ENCODE results near the gene PROX2.

PROX2 gene

DNA sequence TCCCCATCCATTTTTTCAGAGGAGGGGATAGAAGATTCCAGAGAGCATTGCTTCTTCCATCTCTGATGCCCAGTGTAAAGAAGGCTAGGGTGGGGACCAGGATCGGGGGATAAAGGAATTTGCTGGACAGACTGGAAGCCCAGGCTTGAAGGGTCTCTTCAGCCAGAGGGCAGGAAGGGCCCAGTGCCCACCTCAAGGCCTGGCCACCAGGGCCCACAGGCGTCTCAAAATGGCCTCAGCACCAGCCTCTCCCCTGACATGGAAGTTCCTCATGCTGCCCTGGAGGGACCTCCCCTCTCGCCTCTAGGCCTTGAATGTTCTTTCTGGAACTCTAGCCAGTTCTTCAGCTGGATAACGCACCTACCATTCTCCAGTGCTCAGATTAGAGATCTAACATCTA, 44.3 kb upstream of the PROX2 start:
- no peak overlapping the region for H3K4me3 ChIP-seq (ENCODE audit: low read depth, low read length)
- in situ Hi-C loops (cut with HindIII; ENCODE audit: low sequenced_read_pairs): no loop called here
- TF ChIP-seq, protein P1, sequence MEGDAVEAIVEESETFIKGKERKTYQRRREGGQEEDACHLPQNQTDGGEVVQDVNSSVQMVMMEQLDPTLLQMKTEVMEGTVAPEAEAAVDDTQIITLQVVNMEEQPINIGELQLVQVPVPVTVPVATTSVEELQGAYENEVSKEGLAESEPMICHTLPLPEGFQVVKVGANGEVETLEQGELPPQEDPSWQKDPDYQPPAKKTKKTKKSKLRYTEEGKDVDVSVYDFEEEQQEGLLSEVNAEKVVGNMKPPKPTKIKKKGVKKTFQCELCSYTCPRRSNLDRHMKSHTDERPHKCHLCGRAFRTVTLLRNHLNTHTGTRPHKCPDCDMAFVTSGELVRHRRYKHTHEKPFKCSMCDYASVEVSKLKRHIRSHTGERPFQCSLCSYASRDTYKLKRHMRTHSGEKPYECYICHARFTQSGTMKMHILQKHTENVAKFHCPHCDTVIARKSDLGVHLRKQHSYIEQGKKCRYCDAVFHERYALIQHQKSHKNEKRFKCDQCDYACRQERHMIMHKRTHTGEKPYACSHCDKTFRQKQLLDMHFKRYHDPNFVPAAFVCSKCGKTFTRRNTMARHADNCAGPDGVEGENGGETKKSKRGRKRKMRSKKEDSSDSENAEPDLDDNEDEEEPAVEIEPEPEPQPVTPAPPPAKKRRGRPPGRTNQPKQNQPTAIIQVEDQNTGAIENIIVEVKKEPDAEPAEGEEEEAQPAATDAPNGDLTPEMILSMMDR (IDR thresholded peaks at IDR 0.05; ENCODE audit: low read depth, low read length): no peak
- no peak for DNase-seq (ENCODE audit: low read depth, low spot score)

DNA sequence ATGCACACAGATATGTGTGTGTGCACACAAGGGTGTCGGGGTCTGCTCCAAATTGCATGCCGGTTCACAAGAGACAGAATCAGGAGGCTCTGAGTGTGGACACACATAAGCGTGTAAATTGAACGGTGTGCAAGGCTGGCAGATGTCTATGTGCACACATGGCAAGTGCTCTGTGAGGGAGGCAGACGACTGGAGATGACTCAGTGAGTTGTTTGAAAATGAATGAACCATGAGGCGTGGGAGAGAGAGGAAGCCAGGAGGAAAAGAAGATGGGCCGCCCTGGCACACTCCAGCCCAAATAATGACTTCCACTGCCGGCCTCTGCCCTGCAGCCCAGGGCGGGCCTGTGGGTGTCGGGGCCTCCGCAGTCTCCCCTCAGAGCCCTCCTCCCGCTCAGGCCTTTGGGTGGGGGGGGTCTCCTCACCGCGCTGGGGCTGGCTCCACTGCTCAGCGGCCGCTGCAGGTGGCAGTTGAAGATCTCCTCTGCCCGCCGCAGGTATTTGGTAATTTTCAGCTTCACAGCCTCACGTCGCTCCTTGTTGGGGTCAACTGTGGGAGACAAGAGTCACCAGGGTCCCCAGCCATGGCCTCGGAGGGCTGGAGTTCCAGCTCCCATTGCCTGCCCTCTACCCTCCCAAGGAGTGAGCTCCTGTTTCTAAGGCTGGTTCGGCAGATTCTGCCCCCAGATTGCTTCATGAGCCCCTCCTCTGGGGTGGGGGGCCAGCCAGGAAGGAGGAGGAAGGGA, 43.6 kb upstream of the PROX2 start:
- in situ Hi-C loops (cut with HindIII; ENCODE audit: low sequenced_read_pairs): no loop called here

DNA sequence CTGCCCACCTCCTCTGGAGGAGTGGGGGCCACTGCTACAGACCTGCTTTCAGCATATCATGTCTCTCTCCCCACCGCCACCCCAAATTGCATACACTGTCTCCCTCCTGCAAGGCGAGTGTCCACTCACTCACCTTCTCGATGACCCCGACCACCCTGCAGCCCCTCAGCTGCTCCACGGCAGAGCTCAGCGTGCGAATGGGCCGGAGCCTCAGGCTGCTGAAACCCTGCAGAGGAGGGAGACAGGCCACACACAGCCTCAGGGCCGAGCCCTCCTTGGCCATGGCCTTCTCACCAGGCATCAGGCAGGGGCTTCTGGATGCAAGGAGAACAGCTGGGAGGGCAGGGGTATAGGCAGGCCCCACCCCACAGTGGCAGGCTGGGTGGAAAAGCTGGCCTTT, 42.4 kb upstream of the PROX2 start:
- TF ChIP-seq, protein P1 (IDR thresholded peaks at IDR 0.05; ENCODE audit: low read depth, low read length): no peak
- no peak for DNase-seq (ENCODE audit: low read depth, low spot score)
- H3K4me3 ChIP-seq (ENCODE audit: low read depth, low read length): no peak overlapping the region
- in situ Hi-C loops (cut with HindIII; ENCODE audit: low sequenced_read_pairs): no loop called here

More for the DNA sequence above, 43.6 kb upstream of the PROX2 start:
- DNase-seq (ENCODE audit: low read depth, low spot score): no peak
- no peak overlapping the region for H3K4me3 ChIP-seq (ENCODE audit: low read depth, low read length)
- TF ChIP-seq, protein P1 (IDR thresholded peaks at IDR 0.05; ENCODE audit: low read depth, low read length): no peak

DNA sequence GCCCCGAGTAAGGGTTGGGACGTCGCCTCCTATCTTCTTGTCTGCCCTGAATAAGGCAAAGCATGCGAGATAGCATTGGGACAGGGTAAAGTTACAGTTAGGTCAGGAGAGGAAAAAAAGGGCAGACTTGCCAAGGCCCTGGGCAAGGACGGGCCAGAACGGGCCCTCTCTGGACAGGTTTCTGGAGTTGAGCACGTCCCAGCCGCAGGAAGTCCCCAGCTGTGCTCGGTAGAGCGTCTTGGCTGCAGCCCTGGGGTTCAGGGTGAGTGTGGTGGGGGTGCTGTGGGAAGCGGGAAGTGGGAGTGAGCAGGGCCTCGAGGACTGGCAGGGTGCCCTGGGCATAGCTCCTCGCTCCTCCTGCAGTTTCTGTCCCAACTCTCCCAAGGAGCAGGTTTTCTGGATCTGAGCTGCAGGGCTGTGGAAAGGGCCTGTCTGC, 41.7 kb upstream of the PROX2 start:
- in situ Hi-C loops (cut with HindIII; ENCODE audit: low sequenced_read_pairs): no loop called here
- no peak overlapping the region for H3K4me3 ChIP-seq (ENCODE audit: low read depth, low read length)
- TF ChIP-seq, protein P1 (IDR thresholded peaks at IDR 0.05; ENCODE audit: low read depth, low read length): no peak
- no peak for DNase-seq (ENCODE audit: low read depth, low spot score)

DNA sequence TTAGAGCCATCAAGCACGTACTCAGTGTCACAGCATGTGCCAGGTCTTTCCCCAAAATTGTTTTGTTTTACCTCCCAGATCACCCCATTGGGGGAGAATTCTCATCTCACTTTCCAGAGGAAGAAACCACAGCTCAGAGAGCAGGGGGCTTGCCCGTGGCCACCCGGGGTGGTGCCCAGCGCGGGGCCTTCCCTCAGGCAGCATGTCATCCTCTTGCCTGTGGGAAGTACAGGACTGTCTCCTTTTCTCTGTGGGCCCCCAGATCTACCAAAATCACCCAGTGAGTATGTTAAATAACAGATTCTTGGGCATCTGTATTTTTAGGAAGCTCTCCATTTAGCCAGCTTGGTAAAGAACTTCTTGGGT, 41.2 kb upstream of the PROX2 start:
- TF ChIP-seq, protein P1 (IDR thresholded peaks at IDR 0.05; ENCODE audit: low read depth, low read length): no peak
- no peak for DNase-seq (ENCODE audit: low read depth, low spot score)
- in situ Hi-C loops (cut with HindIII; ENCODE audit: low sequenced_read_pairs): no loop called here
- H3K4me3 ChIP-seq (ENCODE audit: low read depth, low read length): no peak overlapping the region

DNA sequence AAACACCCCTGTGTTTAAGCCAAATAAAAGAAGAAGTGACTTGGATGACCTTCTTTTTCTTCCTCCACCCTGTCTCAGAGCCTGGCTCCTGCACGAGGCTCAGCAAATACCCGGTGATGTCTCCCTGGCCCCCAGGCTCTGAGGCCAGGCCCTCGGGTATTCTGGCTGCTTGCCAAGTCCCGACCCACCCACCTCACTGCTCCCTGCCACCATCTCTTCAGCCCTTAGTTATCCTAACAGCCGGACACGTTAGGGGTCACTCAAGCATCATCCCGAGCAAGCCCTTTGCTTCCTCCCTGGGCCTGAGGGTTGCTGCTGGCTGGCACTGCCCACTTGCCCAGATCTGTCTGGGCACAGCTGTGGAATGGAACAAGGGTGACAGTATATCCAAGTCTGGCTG, 39.9 kb upstream of the PROX2 start:
- no peak overlapping the region for H3K4me3 ChIP-seq (ENCODE audit: low read depth, low read length)
- in situ Hi-C loops (cut with HindIII; ENCODE audit: low sequenced_read_pairs): no loop called here
- no peak for DNase-seq (ENCODE audit: low read depth, low spot score)
- TF ChIP-seq, protein P1 (IDR thresholded peaks at IDR 0.05; ENCODE audit: low read depth, low read length): no peak
